GM10266 (cell line): ENCODE measurements around the gene ETFA.
"Not testable (repeated sequence)": the region's sequence is repeated elsewhere in the genome, so short reads cannot be mapped to it uniquely, and the experiment has no call there.

Experiments
- DNase-seq: peaks from one replicate; pipeline ENCODE4 v3.0.0; 2012; ENCODE audit errors: extremely low spot score
- TF ChIP-seq, protein P1 (sequence below): IDR thresholded peaks from 2 replicates; pipeline ENCODE4 v1.5.1; 2012; ENCODE audit warnings: mild to moderate bottlenecking, low read depth; ENCODE audit not compliant: control insufficient read depth, insufficient read depth; ENCODE audit errors: missing control alignments

ETFA gene

DNA sequence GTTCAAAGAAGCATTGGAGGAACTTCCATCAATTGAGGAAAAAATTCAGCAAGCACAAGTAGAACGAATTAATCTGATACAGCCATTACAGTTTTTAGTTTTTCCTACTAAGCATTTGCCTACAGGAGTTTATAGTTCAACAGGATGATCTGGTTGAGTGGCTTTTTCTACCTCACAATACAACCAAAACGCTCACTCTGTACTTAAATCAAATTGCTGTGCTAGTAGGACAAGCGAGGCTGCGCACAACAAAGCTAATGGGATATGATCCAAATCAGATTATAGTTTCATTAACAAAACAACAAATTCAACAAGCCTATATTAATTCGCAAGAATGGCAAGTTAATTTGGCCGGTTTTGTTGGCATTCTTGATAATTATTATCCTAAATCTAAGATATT, 44.2 kb downstream of the ETFA start:
- TF ChIP-seq, protein P1, sequence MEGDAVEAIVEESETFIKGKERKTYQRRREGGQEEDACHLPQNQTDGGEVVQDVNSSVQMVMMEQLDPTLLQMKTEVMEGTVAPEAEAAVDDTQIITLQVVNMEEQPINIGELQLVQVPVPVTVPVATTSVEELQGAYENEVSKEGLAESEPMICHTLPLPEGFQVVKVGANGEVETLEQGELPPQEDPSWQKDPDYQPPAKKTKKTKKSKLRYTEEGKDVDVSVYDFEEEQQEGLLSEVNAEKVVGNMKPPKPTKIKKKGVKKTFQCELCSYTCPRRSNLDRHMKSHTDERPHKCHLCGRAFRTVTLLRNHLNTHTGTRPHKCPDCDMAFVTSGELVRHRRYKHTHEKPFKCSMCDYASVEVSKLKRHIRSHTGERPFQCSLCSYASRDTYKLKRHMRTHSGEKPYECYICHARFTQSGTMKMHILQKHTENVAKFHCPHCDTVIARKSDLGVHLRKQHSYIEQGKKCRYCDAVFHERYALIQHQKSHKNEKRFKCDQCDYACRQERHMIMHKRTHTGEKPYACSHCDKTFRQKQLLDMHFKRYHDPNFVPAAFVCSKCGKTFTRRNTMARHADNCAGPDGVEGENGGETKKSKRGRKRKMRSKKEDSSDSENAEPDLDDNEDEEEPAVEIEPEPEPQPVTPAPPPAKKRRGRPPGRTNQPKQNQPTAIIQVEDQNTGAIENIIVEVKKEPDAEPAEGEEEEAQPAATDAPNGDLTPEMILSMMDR: no peak
- DNase-seq: no peak

DNA sequence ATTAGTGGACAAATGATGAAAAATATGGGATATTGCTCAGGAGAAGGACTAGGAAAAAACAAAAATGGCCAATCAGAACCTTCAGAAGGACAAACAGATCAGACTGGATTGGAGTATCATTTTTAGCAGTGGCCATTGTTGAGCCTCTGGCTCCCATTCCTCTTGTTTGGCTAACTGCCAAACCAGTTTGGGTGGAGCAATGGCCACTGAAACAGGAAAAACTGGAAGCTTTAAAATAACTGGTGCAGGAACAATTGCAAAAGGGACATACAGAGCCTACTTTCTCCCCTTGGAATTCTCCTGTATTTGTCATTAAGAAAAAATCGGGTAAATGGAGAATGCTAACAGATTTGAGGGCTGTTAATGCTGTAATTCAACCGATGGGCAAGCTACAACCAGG, 45.5 kb downstream of the ETFA start:
- not testable (repeated sequence) for DNase-seq

DNA sequence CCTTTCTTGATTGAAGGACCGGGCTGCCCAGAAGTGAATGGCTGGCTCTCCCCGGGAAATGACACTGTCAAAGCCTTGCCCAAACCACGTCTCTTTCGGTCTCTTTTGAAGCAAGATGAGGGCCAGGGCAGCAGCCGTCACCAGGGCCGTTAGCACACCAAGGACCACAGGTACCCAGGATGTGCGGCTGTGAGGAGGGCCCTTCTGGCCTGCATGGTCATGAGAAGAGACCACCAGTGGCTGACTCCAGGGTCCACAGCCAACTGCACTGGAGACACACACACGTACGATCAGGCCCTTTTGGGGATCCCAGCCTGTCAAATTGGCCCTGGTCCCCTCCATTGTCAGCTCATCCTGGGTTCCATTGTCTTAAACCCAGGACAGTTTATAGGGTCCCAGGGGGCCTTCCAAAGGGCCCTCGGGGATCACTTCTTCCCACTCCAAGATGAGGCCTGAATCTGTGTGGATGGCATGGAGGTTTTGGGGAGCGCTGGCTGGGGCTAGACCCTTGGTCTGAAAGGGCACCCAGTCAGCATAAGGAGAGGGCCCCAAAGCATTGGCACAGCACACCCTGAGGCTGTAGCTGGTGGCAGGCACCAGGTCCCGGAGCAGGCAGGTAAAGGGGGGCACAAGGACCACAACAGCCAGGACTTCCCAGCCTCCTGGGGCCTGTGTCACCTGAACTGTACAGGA, 50.9 kb downstream of the ETFA start:
- TF ChIP-seq, protein P1: no peak
- DNase-seq: no peak

DNA sequence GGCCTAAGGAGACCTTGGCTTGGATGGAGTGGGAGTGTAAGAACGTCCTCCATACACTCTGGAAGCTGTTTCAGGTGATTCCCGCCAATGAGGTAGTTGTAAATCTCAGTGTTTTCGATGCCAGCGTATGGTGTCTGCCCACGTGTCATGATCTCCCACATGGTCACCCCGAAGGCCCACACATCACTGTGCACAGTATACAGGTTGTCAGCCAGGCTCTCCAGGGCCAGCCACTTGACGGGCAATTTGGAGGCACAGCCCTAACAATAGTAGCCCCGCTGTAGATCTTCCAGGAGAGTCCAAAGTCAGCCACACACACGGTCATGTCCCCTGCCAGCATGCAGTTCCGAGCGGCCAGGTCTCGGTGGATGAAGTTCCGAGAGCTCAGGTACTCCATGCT, 51.9 kb downstream of the ETFA start:
- TF ChIP-seq, protein P1: no peak
- no peak for DNase-seq

DNA sequence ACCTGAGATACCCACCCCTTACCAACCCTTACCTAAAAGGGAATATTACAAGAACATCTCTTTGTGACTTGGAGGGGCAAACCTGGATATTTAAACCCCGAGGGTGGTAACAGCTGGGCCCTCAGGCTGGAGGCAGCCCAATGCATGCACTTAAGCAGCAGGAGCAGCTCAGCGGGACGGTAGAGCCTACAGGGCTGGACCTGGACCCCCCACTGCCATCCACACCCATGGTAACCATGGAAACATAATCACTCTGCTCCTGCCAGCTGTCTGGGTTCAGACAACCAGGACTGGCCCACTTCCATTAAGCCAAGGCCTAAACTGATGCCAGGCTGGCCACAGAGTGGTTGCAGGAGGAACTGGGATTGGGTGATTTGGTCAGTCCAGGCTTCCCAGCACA, 52.8 kb downstream of the ETFA start:
- TF ChIP-seq, protein P1: no peak

DNA sequence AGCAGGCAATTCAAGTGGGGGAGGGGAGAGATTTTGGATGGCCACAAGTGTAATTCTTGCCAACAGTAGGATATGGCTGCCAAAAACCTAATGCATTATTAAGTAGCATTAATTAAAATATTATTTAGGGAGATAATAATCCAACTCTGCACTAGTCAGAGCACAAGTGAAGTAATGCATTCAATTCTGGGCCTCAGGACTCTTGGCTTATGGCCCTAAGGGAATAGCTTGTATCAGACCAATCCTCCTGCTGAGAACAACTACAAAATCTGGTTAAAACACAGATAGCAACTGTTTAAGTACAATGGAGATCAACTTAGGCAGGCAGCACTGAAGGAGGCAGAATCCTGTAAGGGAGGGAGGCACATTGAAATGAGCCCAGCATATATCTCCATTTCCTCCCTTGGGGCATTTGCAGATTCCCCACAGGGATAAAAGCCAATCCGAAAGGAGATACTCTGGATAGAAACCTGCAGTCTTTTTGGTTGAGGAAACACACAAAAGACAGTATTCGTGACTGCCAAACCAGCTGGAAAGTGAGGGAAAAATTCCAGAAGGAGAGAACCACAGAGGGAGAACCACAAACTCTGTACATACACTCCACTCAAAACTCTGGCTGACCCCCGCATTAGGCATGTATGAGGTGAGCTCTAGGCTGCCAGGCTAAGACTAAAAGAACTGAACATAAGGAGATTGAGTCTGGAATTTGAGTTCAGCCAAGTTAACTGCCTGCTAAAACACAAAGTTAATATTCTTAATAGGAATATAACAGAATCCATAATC, 57.4 kb downstream of the ETFA start:
- TF ChIP-seq, protein P1: no peak
- DNase-seq: no peak

More for the DNA sequence above, 52.8 kb downstream of the ETFA start:
- DNase-seq: no peak

DNA sequence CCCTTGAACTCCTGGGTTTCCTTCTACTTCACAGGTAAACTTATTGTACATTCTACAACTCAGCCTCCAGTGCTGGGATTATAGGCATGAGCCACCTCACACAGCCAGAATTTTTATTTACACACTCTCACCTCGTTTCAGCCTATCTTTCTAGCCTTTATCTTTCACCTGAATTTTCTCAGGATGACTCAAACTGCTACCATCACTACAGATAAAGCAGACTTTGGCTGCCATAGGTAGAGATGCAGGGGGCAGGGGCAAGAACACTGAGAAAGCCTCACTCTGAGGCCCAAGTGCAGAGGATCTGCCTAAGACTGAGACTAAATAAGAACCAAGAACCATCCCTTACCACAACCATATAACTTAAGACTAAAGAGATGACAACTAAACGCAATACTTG, 59.0 kb downstream of the ETFA start:
- TF ChIP-seq, protein P1: no peak
- no peak for DNase-seq
